Measurements from ENCODE around the gene PAK1IP1.
"Not testable (repeated sequence)": the region's sequence is repeated elsewhere in the genome, so short reads cannot be mapped to it uniquely, and the experiment has no call there.

The PAK1IP1 gene, protein sequence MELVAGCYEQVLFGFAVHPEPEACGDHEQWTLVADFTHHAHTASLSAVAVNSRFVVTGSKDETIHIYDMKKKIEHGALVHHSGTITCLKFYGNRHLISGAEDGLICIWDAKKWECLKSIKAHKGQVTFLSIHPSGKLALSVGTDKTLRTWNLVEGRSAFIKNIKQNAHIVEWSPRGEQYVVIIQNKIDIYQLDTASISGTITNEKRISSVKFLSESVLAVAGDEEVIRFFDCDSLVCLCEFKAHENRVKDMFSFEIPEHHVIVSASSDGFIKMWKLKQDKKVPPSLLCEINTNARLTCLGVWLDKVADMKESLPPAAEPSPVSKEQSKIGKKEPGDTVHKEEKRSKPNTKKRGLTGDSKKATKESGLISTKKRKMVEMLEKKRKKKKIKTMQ

GRCh38 chr6:10694302-10695085 lies at the start of gene PAK1IP1, which contains the start of gene C6orf52:
Gene PAK1IP1 (plus strand): TSS chr6:10694972. CDS start chr6:10694986, 14 bp downstream.
Gene C6orf52 (minus strand): TSS chr6:10694616. CDS start chr6:10687550, 7,066 bp downstream.
- DNase-seq (ENCODE audit: low read depth in 2 of 2): peak; percentile 91

DNA sequence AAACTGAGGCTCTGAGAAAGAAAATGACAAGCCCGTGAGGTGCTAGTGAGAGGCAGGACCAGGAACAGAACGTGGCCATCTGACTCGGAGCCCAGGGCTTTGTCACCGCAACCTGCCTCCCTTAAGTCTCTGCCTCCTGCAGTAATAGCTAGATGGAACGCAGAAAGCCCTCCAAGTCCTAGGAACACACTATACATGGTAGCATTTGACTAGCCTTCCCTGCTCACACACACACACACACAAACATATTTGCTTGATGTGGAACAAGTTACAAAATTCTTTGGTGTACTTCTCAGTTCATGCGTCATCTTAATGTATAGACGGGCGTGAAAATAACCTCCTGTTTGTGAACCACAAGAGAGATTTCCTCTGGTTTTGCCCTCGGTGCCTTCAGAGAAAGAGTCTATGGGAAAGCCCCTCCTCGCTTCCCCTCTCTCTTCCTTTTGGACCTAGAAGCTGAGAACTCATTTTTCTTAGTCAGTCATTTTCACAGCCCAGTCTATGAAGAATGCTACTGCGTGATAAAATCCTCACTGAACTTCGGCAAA lies 39.2 kb upstream of the PAK1IP1 start:
- DNase-seq (ENCODE audit: low read depth in 2 of 2): peak in 1 of 2 donors; percentile 2

- DNase-seq (ENCODE audit: low read depth in 2 of 2): no peak
Measured at GRCh38 chr6:10658910-10659698, 35.7 kb upstream of the PAK1IP1 start.

GRCh38 chr6:10659699-10660348 lies 34.9 kb upstream of the PAK1IP1 start:
- DNase-seq (ENCODE audit: low read depth in 2 of 2): no peak

GRCh38 chr6:10660431-10661191 lies 34.2 kb upstream of the PAK1IP1 start:
- not testable (repeated sequence) for DNase-seq (ENCODE audit: low read depth in 2 of 2)

DNA sequence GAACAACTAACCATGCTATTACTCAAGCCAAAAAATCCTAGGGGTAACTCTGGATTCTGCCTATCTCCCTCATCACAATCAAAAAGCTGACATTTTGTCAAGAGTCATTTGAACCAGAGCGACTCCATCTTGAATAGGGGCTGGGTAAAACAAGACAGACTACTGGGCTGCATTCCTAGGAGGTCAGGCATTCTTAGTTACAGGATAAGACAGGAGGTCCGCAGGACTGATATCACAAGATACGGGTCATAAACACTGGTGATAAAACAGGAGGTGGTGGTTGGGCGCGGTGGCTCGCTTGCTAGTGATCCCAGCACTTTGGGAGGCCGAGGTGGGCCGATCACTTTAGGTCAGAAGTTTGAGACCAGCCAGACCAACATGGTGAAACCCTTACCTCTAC lies 32.6 kb upstream of the PAK1IP1 start:
- no peak for DNase-seq (ENCODE audit: low read depth in 2 of 2)

GRCh38 chr6:10662742-10663141 lies 32.0 kb upstream of the PAK1IP1 start:
- DNase-seq (ENCODE audit: low read depth in 2 of 2): no peak

DNA sequence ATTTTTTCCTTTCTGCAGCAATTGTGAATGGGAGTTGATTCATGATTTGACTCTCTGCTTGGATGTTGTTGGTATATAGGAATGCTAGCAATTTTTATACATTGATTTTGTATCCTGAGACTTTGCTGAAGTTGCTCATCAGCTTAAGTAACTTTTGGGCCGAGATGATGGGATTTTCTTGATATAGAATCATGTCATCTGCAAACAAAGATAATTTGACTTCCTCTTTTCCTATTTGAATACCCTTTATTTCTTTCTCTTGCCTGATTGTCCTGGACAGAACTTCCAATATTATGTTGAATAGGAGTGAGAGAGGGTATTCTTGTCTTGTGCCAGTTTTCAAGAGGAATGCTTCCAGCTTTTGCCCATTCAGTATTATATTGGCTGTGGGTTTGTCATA lies 29.2 kb upstream of the PAK1IP1 start:
- not testable (repeated sequence) for DNase-seq (ENCODE audit: low read depth in 2 of 2)

DNA sequence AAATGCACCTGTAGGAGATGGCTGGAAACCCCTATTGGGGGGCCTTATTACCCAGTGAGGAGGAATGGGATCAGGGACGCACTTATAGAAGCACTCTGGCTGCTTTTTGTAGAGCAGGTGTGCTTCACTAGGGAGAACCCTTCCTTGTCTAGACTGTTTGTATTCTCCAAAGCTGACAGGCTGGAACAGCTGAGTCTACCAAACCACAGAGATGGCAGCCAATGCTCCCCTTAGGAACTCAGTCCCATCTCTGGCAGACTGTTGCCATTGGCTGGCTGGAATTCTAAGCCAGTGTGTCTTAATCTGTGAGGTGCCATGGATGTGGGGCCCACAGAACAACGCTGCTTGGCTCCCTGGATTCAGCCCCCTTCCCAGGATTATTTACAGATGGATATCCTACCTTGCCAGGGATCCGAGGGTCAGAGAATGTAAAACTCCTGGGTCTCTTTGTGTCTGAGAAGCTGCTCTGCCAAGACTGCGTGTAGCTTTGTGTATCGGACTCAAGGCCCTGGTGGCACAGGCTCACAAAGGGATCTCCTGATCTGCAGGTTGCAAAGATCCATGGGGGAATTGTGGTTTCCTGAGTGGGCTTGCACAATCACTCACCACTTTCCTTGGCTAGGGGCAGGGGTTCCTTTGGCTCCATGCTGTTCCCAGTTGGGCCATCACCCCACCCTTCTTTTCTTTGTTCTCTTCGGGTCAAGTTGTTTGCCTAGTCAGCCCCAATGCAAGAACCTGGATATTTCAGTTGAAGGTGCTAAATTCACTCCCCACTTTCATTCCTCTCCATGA lies 26.4 kb upstream of the PAK1IP1 start:
- DNase-seq (ENCODE audit: low read depth in 2 of 2): no peak

GRCh38 chr6:10676403-10676802 lies 18.4 kb upstream of the PAK1IP1 start:
- no peak for DNase-seq (ENCODE audit: low read depth in 2 of 2)

- no peak for DNase-seq (ENCODE audit: low read depth in 2 of 2)
Measured at GRCh38 chr6:10678456-10678855, 16.3 kb upstream of the PAK1IP1 start.

DNA sequence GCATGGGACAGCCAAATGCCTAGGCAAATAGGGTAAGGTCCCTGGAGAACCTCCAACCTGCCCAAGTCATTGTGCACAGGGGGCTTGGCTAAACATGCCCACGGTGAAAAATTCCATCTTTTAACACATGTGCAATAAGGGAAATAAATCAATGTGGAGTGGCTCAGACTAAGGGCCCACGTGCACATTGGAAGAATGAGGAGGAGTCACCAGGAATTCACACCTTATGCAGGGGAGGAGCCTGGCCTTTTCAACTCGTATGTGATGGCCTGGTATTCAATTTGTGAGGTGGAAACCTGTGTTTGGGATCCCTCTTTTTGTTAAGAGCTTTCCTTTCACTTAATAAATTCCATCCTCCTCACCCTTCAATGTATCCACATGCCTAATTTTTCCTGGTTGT lies 13.0 kb upstream of the PAK1IP1 start:
- no peak for DNase-seq (ENCODE audit: low read depth in 2 of 2)

GRCh38 chr6:10682355-10682988 lies 12.3 kb upstream of the PAK1IP1 start:
- DNase-seq (ENCODE audit: low read depth in 2 of 2): no peak

DNA sequence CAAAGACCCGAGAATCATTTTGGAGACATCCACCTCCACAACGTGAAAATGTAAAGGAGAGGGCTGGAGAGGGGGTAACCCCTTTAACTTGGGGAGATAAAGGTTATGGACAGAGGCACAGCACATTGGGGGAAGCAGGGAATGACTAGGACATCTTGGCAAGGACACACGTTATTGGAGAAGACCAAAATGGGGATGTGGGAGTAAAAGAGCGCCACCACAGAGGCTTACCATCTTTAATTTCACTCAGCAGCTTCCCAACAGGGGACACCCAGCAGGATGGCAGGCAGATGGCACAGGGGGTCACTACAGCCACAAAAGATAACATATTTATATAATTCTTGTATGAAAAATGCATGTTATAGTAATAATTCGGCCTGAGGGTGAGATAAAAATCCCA lies 10.2 kb upstream of the PAK1IP1 start:
- no peak for DNase-seq (ENCODE audit: low read depth in 2 of 2)

DNA sequence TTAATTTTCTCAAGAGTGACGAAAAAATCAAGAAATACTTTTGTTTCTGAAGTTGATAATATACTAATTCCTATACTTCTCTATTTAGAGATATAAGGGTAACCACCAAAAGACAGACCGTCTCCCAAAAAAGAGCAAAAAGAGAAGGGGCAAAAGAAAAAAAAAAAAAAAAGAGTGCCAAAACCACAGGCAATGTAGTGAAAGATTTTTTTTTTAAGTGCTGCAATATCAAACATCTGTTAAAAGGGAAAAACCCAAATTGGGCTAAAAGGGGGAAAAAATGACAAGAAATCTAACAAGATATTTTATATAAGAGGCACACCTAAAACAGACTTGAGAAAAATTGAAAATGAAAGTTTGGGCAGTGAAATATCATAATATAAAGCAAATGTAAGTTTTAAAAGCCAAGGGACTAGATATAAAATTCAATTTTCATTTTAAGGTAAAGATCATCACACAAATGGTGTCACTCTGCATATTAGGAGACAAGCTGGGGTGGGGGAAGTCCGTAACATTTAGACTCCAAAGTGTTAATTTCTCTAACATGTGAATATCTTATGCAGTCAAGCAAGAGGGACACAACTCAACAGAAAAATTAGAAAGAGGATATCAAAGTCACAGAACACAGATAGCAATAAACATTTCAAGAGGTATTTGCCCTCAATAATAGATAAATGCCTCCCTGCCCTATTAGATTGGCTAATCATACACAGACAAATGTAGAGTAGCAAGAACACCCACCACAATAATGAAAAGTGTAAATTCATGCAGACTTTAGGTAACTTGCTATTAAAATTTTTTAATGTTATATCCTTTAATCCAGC lies 9.5 kb upstream of the PAK1IP1 start:
- DNase-seq (ENCODE audit: low read depth in 2 of 2): no peak

DNA sequence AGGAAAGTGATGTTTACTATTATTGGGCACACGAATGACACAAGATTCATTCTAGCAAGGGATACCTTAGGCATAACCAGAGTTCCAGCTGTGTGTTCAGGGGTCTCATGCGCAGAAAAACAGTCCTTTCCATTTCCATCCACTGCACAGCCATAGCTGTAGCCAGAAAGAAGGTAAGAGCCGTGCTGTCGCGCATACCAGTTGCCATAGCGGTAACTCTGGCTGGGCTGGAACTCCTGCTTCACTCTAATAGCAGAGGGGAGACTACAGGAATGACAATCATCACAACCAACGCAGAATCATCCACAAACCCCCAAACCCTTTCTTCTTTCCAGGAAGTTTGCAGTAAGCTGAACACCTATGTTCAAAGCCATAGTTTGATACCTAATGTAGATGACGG lies 7.9 kb upstream of the PAK1IP1 start:
- no peak for DNase-seq (ENCODE audit: low read depth in 2 of 2)

DNA sequence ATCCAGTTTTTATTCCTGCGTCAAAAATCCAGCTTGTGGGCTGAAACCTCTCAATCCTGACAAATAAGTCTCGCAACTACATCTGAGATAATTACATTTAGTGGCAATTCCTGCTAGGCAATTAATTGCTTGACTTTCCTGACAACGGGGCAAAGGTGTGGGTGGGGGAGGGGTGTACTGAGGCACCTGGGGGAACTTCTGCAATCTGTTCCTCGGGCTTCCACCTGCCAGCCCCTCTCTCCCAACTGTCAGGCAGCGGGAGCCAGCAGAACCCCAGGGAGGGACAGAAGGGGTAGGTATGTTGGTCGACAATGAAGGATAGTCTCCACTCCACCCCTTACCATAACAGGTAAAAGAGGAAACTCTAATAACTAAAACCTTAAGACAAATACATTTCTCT lies 7.2 kb upstream of the PAK1IP1 start:
- DNase-seq (ENCODE audit: low read depth in 2 of 2): no peak

All from stimulated activated CD8-positive, alpha-beta memory T cell treated with anti-CD3 and anti-CD28 coated beads, Interleukin-7, amount 100 ng/mL, for 4 hours (primary cell).